Measurements from ENCODE around the gene ESYT3.
"Not testable (repeated sequence)": the region's sequence is repeated elsewhere in the genome, so short reads cannot be mapped to it uniquely, and the experiment has no call there.

Gene ESYT3

GRCh38 chr3:138408751-138409570, 25.5 kb upstream of the ESYT3 start:
- no peak for DNase-seq (ENCODE audit: low spot score)

GRCh38 chr3:138412821-138413551, 21.4 kb upstream of the ESYT3 start:
- DNase-seq (ENCODE audit: low spot score): peak; percentile 40

- DNase-seq (ENCODE audit: low spot score): not testable (repeated sequence)
Observed at GRCh38 chr3:138416236-138416635, 18.2 kb upstream of the ESYT3 start.

GRCh38 chr3:138417559-138417982, 16.8 kb upstream of the ESYT3 start:
- peak; percentile 71 for DNase-seq (ENCODE audit: low spot score)

- DNase-seq (ENCODE audit: low spot score): no peak
Observed at GRCh38 chr3:138418601-138419206, 15.7 kb upstream of the ESYT3 start.

GRCh38 chr3:138423316-138423715, 11.1 kb upstream of the ESYT3 start:
- DNase-seq (ENCODE audit: low spot score): no peak

- DNase-seq (ENCODE audit: low spot score): no peak
Observed at GRCh38 chr3:138424323-138424722, 10.1 kb upstream of the ESYT3 start.

- DNase-seq (ENCODE audit: low spot score): no peak
Observed at GRCh38 chr3:138426211-138426610, 8.2 kb upstream of the ESYT3 start.

- DNase-seq (ENCODE audit: low spot score): not testable (repeated sequence)
Observed at GRCh38 chr3:138426754-138427153, 7.7 kb upstream of the ESYT3 start.

- DNase-seq (ENCODE audit: low spot score): no peak
Observed at GRCh38 chr3:138429665-138430064, 4.8 kb upstream of the ESYT3 start.

- DNase-seq (ENCODE audit: low spot score): no peak
Observed at GRCh38 chr3:138432576-138433240, 1.7 kb upstream of the ESYT3 start.

- DNase-seq (ENCODE audit: low spot score): no peak
Observed at GRCh38 chr3:138433892-138434275, 532 bp upstream of the ESYT3 start.

GRCh38 chr3:138434875-138435772, 708 bp downstream of the ESYT3 start:
- no peak for DNase-seq (ENCODE audit: low spot score)

- no peak for DNase-seq (ENCODE audit: low spot score)
Observed at GRCh38 chr3:138435840-138436239, 1.4 kb downstream of the ESYT3 start.

- DNase-seq (ENCODE audit: low spot score): no peak
Observed at GRCh38 chr3:138437281-138437680, 2.9 kb downstream of the ESYT3 start.

GRCh38 chr3:138438896-138439295, 4.5 kb downstream of the ESYT3 start:
- no peak for DNase-seq (ENCODE audit: low spot score)

- DNase-seq (ENCODE audit: low spot score): no peak
Observed at GRCh38 chr3:138439646-138440045, 5.2 kb downstream of the ESYT3 start.

GRCh38 chr3:138440121-138440521, 5.7 kb downstream of the ESYT3 start:
- DNase-seq (ENCODE audit: low spot score): no peak

GRCh38 chr3:138440596-138440995, 6.2 kb downstream of the ESYT3 start:
- DNase-seq (ENCODE audit: low spot score): no peak

GRCh38 chr3:138441256-138441655, 6.8 kb downstream of the ESYT3 start:
- no peak for DNase-seq (ENCODE audit: low spot score)

- DNase-seq (ENCODE audit: low spot score): no peak
Observed at GRCh38 chr3:138441742-138442141, 7.3 kb downstream of the ESYT3 start.
